CD4-positive, CD25-positive, alpha-beta regulatory T cell (primary cell): Measurements from ENCODE around the gene TROAP. TPM values are rescaled to one million over a fixed set of nuclear protein-coding genes. Genes with fewer than 3 reads are reported as not detected.

Experiments used
- ATAC-seq, 2 donors: fragments of 150-1000 bp; cut with Tn5 transposase; one replicate each; pipeline ENCODE4 v1.10.0; 2021; ENCODE audit warnings: low read depth in 2 of 2, moderate number of reproducible peaks in 2 of 2, moderate library complexity in 1 of 2
- DNase-seq, 3 donors: peaks; one replicate each; pipeline versions ENCODE4 v3.0.0 to v3.0.0-alpha.2; 2012 to 2022; ENCODE audit warnings: mixed read lengths in 1 of 3
- H3K27ac ChIP-seq: one replicate; pipeline ENCODE4 v1.7.0; 2013; ENCODE audit warnings: mild to moderate bottlenecking, low read length; ENCODE audit not compliant: insufficient read depth, poor library complexity, severe bottlenecking
- H3K27me3 ChIP-seq: one replicate; pipeline ENCODE4 v1.7.0; 2013; ENCODE audit warnings: low read length; ENCODE audit not compliant: control insufficient read depth, insufficient read depth
- H3K36me3 ChIP-seq: one replicate; pipeline ENCODE4 v1.7.0; 2013; ENCODE audit warnings: mild to moderate bottlenecking, low read length, moderate library complexity; ENCODE audit not compliant: control insufficient read depth, insufficient read depth
- H3K4me1 ChIP-seq: 2 replicates; pipeline ENCODE4 v1.7.0; 2013; ENCODE audit warnings: mild to moderate bottlenecking, low read length; ENCODE audit not compliant: insufficient read depth, control insufficient read depth, poor library complexity, severe bottlenecking
- H3K4me3 ChIP-seq: one replicate; pipeline ENCODE4 v1.7.0; 2013; ENCODE audit warnings: low read depth, mild to moderate bottlenecking, low read length, moderate library complexity
- H3K9me3 ChIP-seq, 2 experiments: 1 replicate in 1 of 2; 2 replicates in 1 of 2; pipeline ENCODE4 v1.7.0; 2013; ENCODE audit warnings: low read length in 2 of 2, mild to moderate bottlenecking in 1 of 2, moderate library complexity in 1 of 2; ENCODE audit not compliant: control insufficient read depth in 2 of 2
- H3K27ac Mint-ChIP-seq, 3 donors: one replicate each; pipeline ENCODE4 v1.8.0; 2020 to 2022; ENCODE audit warnings: mild to moderate bottlenecking in 3 of 3, mixed read lengths in 3 of 3, moderate library complexity in 2 of 3
- H3K27me3 Mint-ChIP-seq: one replicate; pipeline ENCODE4 v1.8.0; 2022; ENCODE audit warnings: mild to moderate bottlenecking, mixed read lengths
- H3K36me3 Mint-ChIP-seq: one replicate; pipeline ENCODE4 v1.8.0; 2020; ENCODE audit warnings: mixed read lengths
- H3K4me1 Mint-ChIP-seq, 4 donors: one replicate each; pipeline ENCODE4 v1.8.0; 2020 to 2022; ENCODE audit warnings: mixed read lengths in 4 of 4, mild to moderate bottlenecking in 1 of 4
- H3K4me3 Mint-ChIP-seq, 4 donors: one replicate each; pipeline ENCODE4 v1.8.0; 2020 to 2022; ENCODE audit warnings: mild to moderate bottlenecking in 4 of 4, mixed read lengths in 4 of 4, moderate library complexity in 3 of 4
- H3K9me3 Mint-ChIP-seq, 7 donors: one replicate each; pipeline ENCODE4 v1.8.0; 2020 to 2022; ENCODE audit warnings: mixed read lengths in 7 of 7, mild to moderate bottlenecking in 3 of 7, moderate library complexity in 2 of 7
- polyA plus RNA-seq, 4 donors: library from polyadenylated mRNA; unstranded; fragments of 300-500 nt; fragmentation: Illumina TruSeq; gene quantifications; one replicate each; pipeline ENCODE4 v1.2.3, GENCODE V29; 2021
- total RNA-seq: library from RNA; stranded (reverse); gene quantifications from one replicate; pipeline ENCODE4 v1.2.3, GENCODE V29; 2022

Gene TROAP
- total and polyA plus RNA-seq, 5 donors from 2014 or later, result 2.0 to 8.8 (median 4.4) TPM

- H3K27ac Mint-ChIP-seq, result no peak overlapping the region
- Histone ChIP-seq H3K36me3 (no peaks in the 10 kb centered on the region), H3K4me3 (no peak overlapping the region), H3K27ac (no peak overlapping the region), H3K9me3 (no peaks in the 10 kb centered on the region), H3K27me3 (no peaks in the 10 kb centered on the region), H3K4me1 (peaks cover 11% of the 10 kb centered on the region)
- H3K4me3 Mint-ChIP-seq, result peak overlapping the region in 1 of 4 donors; percentile 30
- H3K27me3 Mint-ChIP-seq, result peaks cover 11% of the 10 kb centered on the region
- peaks cover 0 to 1% (median 0%) of the 10 kb centered on the region in 7 donors for H3K9me3 Mint-ChIP-seq
- ATAC-seq (no peak), DNase-seq (no peak)
- H3K4me1 Mint-ChIP-seq, result peaks cover 0 to 17% (median 6%) of the 10 kb centered on the region in 4 donors
- H3K36me3 Mint-ChIP-seq, result no peaks in the 10 kb centered on the region
Observed at GRCh38 chr12:49327368-49327767, 4.3 kb downstream of the TROAP start.

GRCh38 chr12:49327887-49328286 is 4.8 kb downstream of the TROAP start:
- no peak overlapping the region for H3K27ac Mint-ChIP-seq
- H3K27ac ChIP-seq, result no peak overlapping the region
- peaks cover 13% of the 10 kb centered on the region for H3K4me1 ChIP-seq
- no peaks in the 10 kb centered on the region for H3K36me3 Mint-ChIP-seq
- no peaks in the 10 kb centered on the region for H3K27me3 ChIP-seq
- ATAC-seq (no peak), DNase-seq (no peak)
- peaks cover 0 to 2% (median 0%) of the 10 kb centered on the region in 7 donors for H3K9me3 Mint-ChIP-seq
- H3K4me3 Mint-ChIP-seq, result peak overlapping the region in 1 of 4 donors; percentile 30
- H3K36me3 ChIP-seq, result no peaks in the 10 kb centered on the region
- no peak overlapping the region for H3K4me3 ChIP-seq
- H3K9me3 ChIP-seq, result no peaks in the 10 kb centered on the region
- H3K27me3 Mint-ChIP-seq, result peaks cover 16% of the 10 kb centered on the region
- peaks cover 0 to 17% (median 5%) of the 10 kb centered on the region in 4 donors for H3K4me1 Mint-ChIP-seq

- Histone ChIP-seq H3K27me3 (no peaks in the 10 kb centered on the region), H3K27ac (no peak overlapping the region), H3K9me3 (no peaks in the 10 kb centered on the region), H3K36me3 (no peaks in the 10 kb centered on the region), H3K4me3 (no peak overlapping the region), H3K4me1 (peaks cover 11% of the 10 kb centered on the region)
- Mint-ChIP-seq H3K36me3 (no peaks in the 10 kb centered on the region), H3K27me3 (peaks cover 23% of the 10 kb centered on the region), H3K4me3 (no peak overlapping the region), H3K27ac (no peak overlapping the region), H3K4me1 (peaks cover 0 to 13% (median 4%) of the 10 kb centered on the region in 4 donors), H3K9me3 (peaks cover 0 to 2% (median 0%) of the 10 kb centered on the region in 7 donors)
- ATAC-seq (no peak), DNase-seq (no peak)
Observed at GRCh38 chr12:49328816-49329215, 5.8 kb downstream of the TROAP start.

GRCh38 chr12:49330032-49330619 is 7.1 kb downstream of the TROAP start:
- Mint-ChIP-seq H3K9me3 (peaks cover 0 to 2% (median 0%) of the 10 kb centered on the region in 7 donors), H3K4me1 (peaks cover 0 to 19% (median 7%) of the 10 kb centered on the region in 4 donors), H3K27ac (peak overlapping the region in 1 of 3 donors; percentile 11), H3K4me3 (no peak overlapping the region), H3K27me3 (peaks cover 36% of the 10 kb centered on the region), H3K36me3 (peaks cover 5% of the 10 kb centered on the region)
- Histone ChIP-seq H3K27ac (no peak overlapping the region), H3K9me3 (no peaks in the 10 kb centered on the region), H3K36me3 (no peaks in the 10 kb centered on the region), H3K4me1 (peaks cover 9% of the 10 kb centered on the region), H3K27me3 (peaks cover 6% of the 10 kb centered on the region), H3K4me3 (no peak overlapping the region)
- ATAC-seq (no peak), DNase-seq (no peak)

GRCh38 chr12:49330631-49331379 is 7.8 kb downstream of the TROAP start:
- peaks cover 0 to 24% (median 7%) of the 10 kb centered on the region in 4 donors for H3K4me1 Mint-ChIP-seq
- Histone ChIP-seq H3K4me3 (no peak overlapping the region), H3K9me3 (no peaks in the 10 kb centered on the region), H3K27me3 (peaks cover 10% of the 10 kb centered on the region), H3K27ac (no peak overlapping the region), H3K4me1 (peaks cover 9% of the 10 kb centered on the region), H3K36me3 (no peaks in the 10 kb centered on the region)
- H3K36me3 Mint-ChIP-seq, result peaks cover 5% of the 10 kb centered on the region
- DNase-seq, result no peak
- H3K9me3 Mint-ChIP-seq, result peaks cover 0 to 2% (median 0%) of the 10 kb centered on the region in 7 donors
- ATAC-seq, result no peak
- no peak overlapping the region for H3K4me3 Mint-ChIP-seq
- no peak overlapping the region for H3K27ac Mint-ChIP-seq
- peaks cover 40% of the 10 kb centered on the region for H3K27me3 Mint-ChIP-seq

GRCh38 chr12:49331380-49332222 is 8.5 kb downstream of the TROAP start:
- Mint-ChIP-seq H3K4me1 (peaks cover 0 to 24% (median 7%) of the 10 kb centered on the region in 4 donors), H3K27ac (no peak overlapping the region), H3K27me3 (peaks cover 43% of the 10 kb centered on the region), H3K9me3 (peaks cover 0 to 2% (median 0%) of the 10 kb centered on the region in 7 donors), H3K4me3 (no peak overlapping the region), H3K36me3 (peaks cover 5% of the 10 kb centered on the region)
- Histone ChIP-seq H3K4me3 (no peak overlapping the region), H3K27ac (no peak overlapping the region), H3K36me3 (no peaks in the 10 kb centered on the region), H3K9me3 (no peaks in the 10 kb centered on the region), H3K27me3 (peaks cover 10% of the 10 kb centered on the region), H3K4me1 (peaks cover 14% of the 10 kb centered on the region)
- ATAC-seq, result peak in 1 of 2 donors; percentile 37
- no peak for DNase-seq

GRCh38 chr12:49332441-49332861 is 9.4 kb downstream of the TROAP start:
- H3K4me1 Mint-ChIP-seq, result peaks cover 0 to 32% (median 11%) of the 10 kb centered on the region in 4 donors
- peaks cover 5% of the 10 kb centered on the region for H3K36me3 Mint-ChIP-seq
- no peak overlapping the region for H3K27ac ChIP-seq
- H3K4me3 Mint-ChIP-seq, result peak overlapping the region in 1 of 4 donors; percentile 38
- DNase-seq (no peak), ATAC-seq (no peak)
- peaks cover 11% of the 10 kb centered on the region for H3K27me3 ChIP-seq
- no peaks in the 10 kb centered on the region for H3K36me3 ChIP-seq
- H3K9me3 ChIP-seq, result no peaks in the 10 kb centered on the region
- H3K4me1 ChIP-seq, result peaks cover 22% of the 10 kb centered on the region
- H3K27ac Mint-ChIP-seq, result no peak overlapping the region
- no peak overlapping the region for H3K4me3 ChIP-seq
- peaks cover 51% of the 10 kb centered on the region for H3K27me3 Mint-ChIP-seq
- peaks cover 0 to 3% (median 0%) of the 10 kb centered on the region in 7 donors for H3K9me3 Mint-ChIP-seq
